ENCODE data around the gene DBT.

- TF ChIP-seq CTCF (conservative IDR thresholded peaks at IDR 0.05): no peak
- TF ChIP-seq EZH2 (IDR thresholded peaks at IDR 0.05; ENCODE audit: low read depth): no peak
These were observed 2.9 kb downstream of the DBT start for GRCh38 chr1:100246738-100247137.

Measured in PC-9 (cell line).